GM23248 (cell line): Measurements from ENCODE around the gene CLEC19A. TPM values are rescaled to one million over a fixed set of nuclear protein-coding genes. Genes with fewer than 3 reads are reported as not detected.
"Not testable (repeated sequence)": the region's sequence is repeated elsewhere in the genome, so short reads cannot be mapped to it uniquely, and the experiment has no call there.

Experiments
- DNase-seq: peaks from one replicate; pipeline ENCODE4 v3.0.0-alpha.2; 2015
- H2AFZ ChIP-seq: fragments of 200-600 bp; sonication (generic); 2 replicates; pipeline ENCODE4 v1.6.1; 2016; ENCODE audit warnings: antibody characterized with exemption
- H3F3A ChIP-seq: fragments of 200-600 bp; sonication (generic); 2 replicates; pipeline ENCODE4 v1.6.1; 2016; ENCODE audit warnings: mild to moderate bottlenecking, antibody characterized with exemption, mixed run types; ENCODE audit not compliant: insufficient read depth
- H3K27ac ChIP-seq: fragments of 200-600 bp; sonication (generic); 2 replicates; pipeline ENCODE4 v1.5.1; 2016; ENCODE audit warnings: mild to moderate bottlenecking
- H3K27me3 ChIP-seq: fragments of 200-600 bp; sonication (generic); replicated peaks from 2 replicates; pipeline ENCODE4 v1.6.1; 2016; ENCODE audit warnings: mild to moderate bottlenecking; ENCODE audit not compliant: insufficient read depth
- H3K36me3 ChIP-seq: fragments of 200-600 bp; sonication (generic); 2 replicates; pipeline ENCODE4 v1.6.1; 2016; ENCODE audit warnings: low read depth, mild to moderate bottlenecking
- H3K4me1 ChIP-seq: fragments of 200-600 bp; sonication (generic); 2 replicates; pipeline ENCODE4 v1.6.1; 2016; ENCODE audit warnings: mild to moderate bottlenecking; ENCODE audit not compliant: insufficient read depth
- H3K4me2 ChIP-seq: fragments of 200-600 bp; sonication (generic); one replicate; pipeline ENCODE4 v1.6.1; 2016; ENCODE audit warnings: mild to moderate bottlenecking; ENCODE audit not compliant: unreplicated experiment
- H3K4me3 ChIP-seq: fragments of 200-600 bp; sonication (generic); 2 replicates; pipeline ENCODE4 v1.5.1; 2016; ENCODE audit warnings: mild to moderate bottlenecking
- H3K79me2 ChIP-seq: fragments of 200-600 bp; sonication (generic); 2 replicates; pipeline ENCODE4 v1.6.1; 2016; ENCODE audit warnings: mild to moderate bottlenecking; ENCODE audit not compliant: insufficient read depth
- H3K9ac ChIP-seq: fragments of 200-600 bp; sonication (generic); 2 replicates; pipeline ENCODE4 v1.6.1; 2016; ENCODE audit warnings: mild to moderate bottlenecking
- H3K9me2 ChIP-seq: fragments of 200-600 bp; sonication (generic); 2 replicates; pipeline ENCODE4 v1.6.1; 2016; ENCODE audit warnings: mixed run types, mild to moderate bottlenecking, moderate library complexity; ENCODE audit not compliant: insufficient read depth
- H3K9me3 ChIP-seq: fragments of 200-600 bp; sonication (generic); one replicate; pipeline ENCODE4 v1.6.1; 2017; ENCODE audit warnings: low read depth
- H4K20me1 ChIP-seq: fragments of 200-600 bp; sonication (generic); 2 replicates; pipeline ENCODE4 v1.6.0; 2016; ENCODE audit not compliant: insufficient read depth
- EZH2 ChIP-seq: fragments of 200-600 bp; sonication (generic); IDR thresholded peaks from 2 replicates; pipeline ENCODE4 v1.6.1; 2018; ENCODE audit warnings: antibody characterized with exemption, mild to moderate bottlenecking; ENCODE audit not compliant: insufficient read depth, poor library complexity, severe bottlenecking
- EZH2phosphoT487 ChIP-seq: fragments of 200-600 bp; sonication (generic); IDR thresholded peaks from 2 replicates; pipeline ENCODE4 v1.6.1; 2018; ENCODE audit warnings: antibody characterized with exemption, moderate library complexity, mild to moderate bottlenecking, low read depth; ENCODE audit not compliant: insufficient read depth
- WGBS, 2 experiments: methylation state at CpG; one replicate each; pipeline ENCODE4 v1.1.6; 2015 to 2017; ENCODE audit warnings: low lambda C conversion rate in 2 of 2, low coverage in 1 of 2; ENCODE audit errors: missing lambda C conversion rate in 2 of 2; 5-methylcytosine and 5-hydroxymethylcytosine counted together
- in situ Hi-C: fragments of 300-500 bp; cut with MboI; formaldehyde crosslinking; loops from 2 replicates; pipeline ENCODE4 v1.15.0; 2020
- polyA plus RNA-seq: library from polyadenylated mRNA; unstranded; fragments of >200 nt; fragmentation: Nextera tagmentation; extraction: Ambion mirVana; gene quantifications from 2 replicates; pipeline ENCODE4 v1.2.1, GENCODE V29; 2016
- total RNA-seq: library from RNA; depleted of rRNA; stranded (reverse); fragments of >200 nt; shearing (Covaris generic); gene quantifications from 2 replicates; pipeline ENCODE4 v1.2.3, GENCODE V29; 2014

The CLEC19A gene
- total and polyA plus RNA-seq, 2 experiments from 2014 or later = not detected

- Histone ChIP-seq H3K9ac (no peak overlapping the region), H3K4me1 (no peaks in the 10 kb centered on the region), H4K20me1 (no peaks in the 10 kb centered on the region), H3K9me2 (no peaks in the 10 kb centered on the region), H3K79me2 (no peaks in the 10 kb centered on the region), H3K27ac (no peak overlapping the region), H3K27me3 (no peaks in the 10 kb centered on the region), H3K4me3 (no peak overlapping the region), H3K36me3 (no peaks in the 10 kb centered on the region), H2AFZ (no peak overlapping the region), H3F3A (no peaks in the 10 kb centered on the region), H3K4me2 (no peak overlapping the region), H3K9me3 (no peaks in the 10 kb centered on the region)
- no peak for DNase-seq
- TF ChIP-seq EZH2phosphoT487 (no peak), EZH2 (no peak)
- 39 to 66% methylated on average over 2 of the region's 2 CpGs for WGBS, 2 experiments
- in situ Hi-C loops = no loop called here
These were observed 29.3 kb downstream of the CLEC19A start for GRCh38 chr16:19314718-19315425.

- no peak overlapping the region for H3K9ac ChIP-seq
- H3K4me3 ChIP-seq = no peak overlapping the region
- H4K20me1 ChIP-seq = no peaks in the 10 kb centered on the region
- no peaks in the 10 kb centered on the region for H3K36me3 ChIP-seq
- no peak for DNase-seq
- 40 to 42% methylated on average over 5 of the region's 5 CpGs for WGBS, 2 experiments
- H3K27me3 ChIP-seq = no peaks in the 10 kb centered on the region
- no peaks in the 10 kb centered on the region for H3F3A ChIP-seq
- no peaks in the 10 kb centered on the region for H3K9me3 ChIP-seq
- H3K79me2 ChIP-seq = no peaks in the 10 kb centered on the region
- in situ Hi-C loops = no loop called here
- no peak overlapping the region for H2AFZ ChIP-seq
- H3K27ac ChIP-seq = no peak overlapping the region
- no peaks in the 10 kb centered on the region for H3K4me1 ChIP-seq
- H3K9me2 ChIP-seq = no peaks in the 10 kb centered on the region
- H3K4me2 ChIP-seq = no peak overlapping the region
- TF ChIP-seq EZH2phosphoT487 = no peak
These were observed 30.4 kb downstream of the CLEC19A start for GRCh38 chr16:19315889-19316433.

- no peak for DNase-seq
- Histone ChIP-seq H3F3A (no peaks in the 10 kb centered on the region), H3K9me2 (no peaks in the 10 kb centered on the region), H4K20me1 (no peaks in the 10 kb centered on the region), H2AFZ (no peak overlapping the region), H3K27me3 (no peaks in the 10 kb centered on the region), H3K9me3 (no peaks in the 10 kb centered on the region), H3K36me3 (no peaks in the 10 kb centered on the region), H3K4me1 (no peaks in the 10 kb centered on the region), H3K4me2 (no peak overlapping the region), H3K4me3 (no peak overlapping the region), H3K27ac (no peak overlapping the region), H3K9ac (no peak overlapping the region), H3K79me2 (no peaks in the 10 kb centered on the region)
- TF ChIP-seq EZH2phosphoT487 (no peak), EZH2 (no peak)
- in situ Hi-C loops = no loop called here
- 10 to 16% methylated on average over 7 of the region's 7 CpGs for WGBS, 2 experiments
These were observed 31.3 kb downstream of the CLEC19A start for GRCh38 chr16:19316846-19317245.

- WGBS, 2 experiments = 23 to 24% methylated on average over 2 of the region's 2 CpGs
- not testable (repeated sequence) for H4K20me1 ChIP-seq
These were observed 35.7 kb downstream of the CLEC19A start for GRCh38 chr16:19321186-19321585.

GRCh38 chr16:19323596-19323995 is 38.1 kb downstream of the CLEC19A start:
- Histone ChIP-seq H3K9ac (no peak overlapping the region), H3K27ac (no peak overlapping the region), H3K36me3 (no peaks in the 10 kb centered on the region), H3K27me3 (no peaks in the 10 kb centered on the region), H3K9me3 (no peaks in the 10 kb centered on the region), H3K4me3 (no peak overlapping the region), H4K20me1 (no peaks in the 10 kb centered on the region), H2AFZ (no peak overlapping the region), H3K9me2 (no peaks in the 10 kb centered on the region), H3F3A (no peaks in the 10 kb centered on the region), H3K4me2 (no peak overlapping the region), H3K4me1 (no peaks in the 10 kb centered on the region), H3K79me2 (no peaks in the 10 kb centered on the region)
- 5 to 14% methylated on average over 3 of the region's 3 CpGs for WGBS, 2 experiments
- in situ Hi-C loops = no loop called here
- DNase-seq = no peak
- no peak for TF ChIP-seq EZH2phosphoT487
- TF ChIP-seq EZH2 = no peak

More at GRCh38 chr16:19321186-19321585, 35.7 kb downstream of the CLEC19A start:
- H3K4me1 ChIP-seq, H3K4me3 ChIP-seq, H3K27ac ChIP-seq, H3K27me3 ChIP-seq, H3K4me2 ChIP-seq, H3K9me3 ChIP-seq, H3K9me2 ChIP-seq, H3K79me2 ChIP-seq, H3K9ac ChIP-seq, DNase-seq, H3F3A ChIP-seq, H3K36me3 ChIP-seq, H2AFZ ChIP-seq, in situ Hi-C loops: not testable (repeated sequence)
